GM21717 (cell line): Measurements from ENCODE around the gene MUC4.

Source experiments
- ATAC-seq: cut with Tn5 transposase; IDR thresholded peaks from one replicate; pipeline ENCODE4 v1.9.1; 2021; ENCODE audit warnings: mild to moderate bottlenecking, moderate library complexity; ENCODE audit not compliant: unreplicated experiment

Gene MUC4

GRCh38 chr3:195705081-195705991, 106.4 kb downstream of the MUC4 start:
- no peak for ATAC-seq

GRCh38 chr3:195704433-195704999, 107.2 kb downstream of the MUC4 start:
- ATAC-seq: no peak

- no peak for ATAC-seq
Measured at GRCh38 chr3:195703776-195704175, 108.0 kb downstream of the MUC4 start.

GRCh38 chr3:195701042-195701915, 110.5 kb downstream of the MUC4 start:
- ATAC-seq: no peak

- no peak for ATAC-seq
Measured at GRCh38 chr3:195700319-195700718, 111.4 kb downstream of the MUC4 start.

- ATAC-seq: no peak
Measured at GRCh38 chr3:195699860-195700259, 111.9 kb downstream of the MUC4 start.

GRCh38 chr3:195699388-195699771, 112.3 kb downstream of the MUC4 start:
- ATAC-seq: no peak

- ATAC-seq: no peak
Measured at GRCh38 chr3:195698647-195699387, 112.9 kb downstream of the MUC4 start.

GRCh38 chr3:195698325-195698646, 113.4 kb downstream of the MUC4 start:
- no peak for ATAC-seq

- ATAC-seq: no peak
Measured at GRCh38 chr3:195697582-195698324, 114.0 kb downstream of the MUC4 start.
